NAMALWA (cell line): ENCODE results near the gene USP28.
"Not testable (repeated sequence)": the region's sequence is repeated elsewhere in the genome, so short reads cannot be mapped to it uniquely, and the experiment has no call there.

Experiments
- DNase-seq: peaks from one replicate; pipeline ENCODE4 v3.0.0-alpha.2; 2015; ENCODE audit warnings: low spot score

The USP28 gene, protein sequence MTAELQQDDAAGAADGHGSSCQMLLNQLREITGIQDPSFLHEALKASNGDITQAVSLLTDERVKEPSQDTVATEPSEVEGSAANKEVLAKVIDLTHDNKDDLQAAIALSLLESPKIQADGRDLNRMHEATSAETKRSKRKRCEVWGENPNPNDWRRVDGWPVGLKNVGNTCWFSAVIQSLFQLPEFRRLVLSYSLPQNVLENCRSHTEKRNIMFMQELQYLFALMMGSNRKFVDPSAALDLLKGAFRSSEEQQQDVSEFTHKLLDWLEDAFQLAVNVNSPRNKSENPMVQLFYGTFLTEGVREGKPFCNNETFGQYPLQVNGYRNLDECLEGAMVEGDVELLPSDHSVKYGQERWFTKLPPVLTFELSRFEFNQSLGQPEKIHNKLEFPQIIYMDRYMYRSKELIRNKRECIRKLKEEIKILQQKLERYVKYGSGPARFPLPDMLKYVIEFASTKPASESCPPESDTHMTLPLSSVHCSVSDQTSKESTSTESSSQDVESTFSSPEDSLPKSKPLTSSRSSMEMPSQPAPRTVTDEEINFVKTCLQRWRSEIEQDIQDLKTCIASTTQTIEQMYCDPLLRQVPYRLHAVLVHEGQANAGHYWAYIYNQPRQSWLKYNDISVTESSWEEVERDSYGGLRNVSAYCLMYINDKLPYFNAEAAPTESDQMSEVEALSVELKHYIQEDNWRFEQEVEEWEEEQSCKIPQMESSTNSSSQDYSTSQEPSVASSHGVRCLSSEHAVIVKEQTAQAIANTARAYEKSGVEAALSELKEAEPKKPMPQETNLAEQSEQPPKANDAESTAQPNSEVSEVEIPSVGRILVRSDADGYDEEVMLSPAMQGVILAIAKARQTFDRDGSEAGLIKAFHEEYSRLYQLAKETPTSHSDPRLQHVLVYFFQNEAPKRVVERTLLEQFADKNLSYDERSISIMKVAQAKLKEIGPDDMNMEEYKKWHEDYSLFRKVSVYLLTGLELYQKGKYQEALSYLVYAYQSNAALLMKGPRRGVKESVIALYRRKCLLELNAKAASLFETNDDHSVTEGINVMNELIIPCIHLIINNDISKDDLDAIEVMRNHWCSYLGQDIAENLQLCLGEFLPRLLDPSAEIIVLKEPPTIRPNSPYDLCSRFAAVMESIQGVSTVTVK

GRCh38 chr11:113875234-113876073 lies at the start of gene USP28:
USP28 (minus strand) TSS chr11:113875572; CDS start chr11:113875501, 71 bp downstream.
- DNase-seq: peak; percentile 88

GRCh38 chr11:113923572-113923971 lies 48.2 kb upstream of the USP28 start:
- DNase-seq: no peak

GRCh38 chr11:113911491-113911890 lies 36.1 kb upstream of the USP28 start:
- not testable (repeated sequence) for DNase-seq

DNA sequence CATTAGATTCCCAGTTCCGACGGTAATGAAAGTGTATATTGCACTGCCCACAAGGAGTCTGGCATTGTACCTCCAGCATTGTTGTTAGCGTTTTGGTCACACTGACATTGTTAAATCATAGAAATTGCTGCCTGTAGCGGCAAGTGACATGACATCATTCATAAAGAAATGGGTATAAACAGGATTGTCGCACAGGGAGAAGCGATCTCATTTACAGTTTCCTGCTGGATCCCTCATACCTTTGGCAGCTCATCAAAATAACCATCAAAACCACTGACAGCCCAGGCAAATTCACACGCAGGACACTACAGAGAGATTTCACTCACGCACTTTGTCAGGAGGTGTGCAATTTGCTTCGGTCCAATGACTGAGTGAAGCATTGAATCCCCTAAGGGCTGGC lies 32.7 kb upstream of the USP28 start:
- DNase-seq: no peak

DNA sequence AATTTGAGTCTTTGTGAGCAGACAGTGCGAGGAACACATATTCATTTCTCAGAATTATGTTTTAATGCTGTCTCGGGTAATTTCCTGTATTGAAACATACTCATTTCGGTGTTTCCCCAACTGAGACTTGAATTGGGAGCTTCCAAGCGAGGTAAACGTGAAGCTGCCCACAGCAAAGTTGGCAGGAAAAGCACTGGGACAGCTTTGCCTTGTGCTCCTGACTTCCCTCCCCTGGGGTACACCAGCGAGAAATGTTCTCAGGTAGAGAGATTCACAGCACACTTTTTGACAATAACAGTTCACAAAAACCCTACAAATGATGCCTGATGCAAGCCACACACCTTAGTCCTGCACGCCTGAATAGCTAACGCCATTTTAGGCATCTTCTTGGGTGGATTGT lies 32.3 kb upstream of the USP28 start:
- no peak for DNase-seq

- DNase-seq: no peak
Observed at GRCh38 chr11:113907152-113907551, 31.8 kb upstream of the USP28 start.

DNA sequence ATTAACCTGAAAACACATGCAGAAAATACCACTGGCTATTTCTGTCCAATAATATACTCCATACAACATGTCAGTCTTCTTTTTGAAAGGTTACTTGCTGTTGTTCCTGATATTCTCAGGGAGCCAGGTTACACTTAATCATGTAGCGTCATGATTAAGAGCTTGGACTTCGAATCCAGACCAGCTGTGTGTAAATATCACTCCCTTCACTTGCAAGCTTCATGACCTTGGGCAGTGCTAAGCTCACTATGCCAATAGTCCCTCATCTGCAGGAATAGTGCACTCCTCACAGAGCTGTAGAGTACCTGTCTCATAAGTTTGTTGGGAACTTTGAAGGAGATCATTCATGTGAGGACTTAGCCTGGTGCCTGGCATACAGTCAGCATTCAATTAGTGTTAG lies 31.1 kb upstream of the USP28 start:
- no peak for DNase-seq

DNA sequence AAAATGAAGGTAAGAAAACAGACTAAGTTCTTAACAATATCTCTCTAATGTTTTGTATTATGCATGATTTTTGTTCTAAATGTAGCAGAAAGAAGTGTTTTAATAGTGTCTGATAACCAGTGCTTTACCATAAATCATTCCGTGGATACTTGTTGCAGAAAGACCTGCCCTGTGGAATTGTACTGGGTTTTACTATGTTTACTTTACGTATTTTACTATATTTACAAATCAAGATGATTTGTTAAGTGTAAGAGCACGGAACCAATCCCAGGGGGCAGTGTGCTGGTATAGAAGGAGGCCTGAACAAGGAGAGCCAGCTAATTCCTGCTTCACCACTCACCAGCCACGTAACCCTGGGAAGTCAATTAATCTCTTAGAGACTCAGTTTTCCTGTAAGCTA lies 30.7 kb upstream of the USP28 start:
- DNase-seq: peak; percentile 20

DNA sequence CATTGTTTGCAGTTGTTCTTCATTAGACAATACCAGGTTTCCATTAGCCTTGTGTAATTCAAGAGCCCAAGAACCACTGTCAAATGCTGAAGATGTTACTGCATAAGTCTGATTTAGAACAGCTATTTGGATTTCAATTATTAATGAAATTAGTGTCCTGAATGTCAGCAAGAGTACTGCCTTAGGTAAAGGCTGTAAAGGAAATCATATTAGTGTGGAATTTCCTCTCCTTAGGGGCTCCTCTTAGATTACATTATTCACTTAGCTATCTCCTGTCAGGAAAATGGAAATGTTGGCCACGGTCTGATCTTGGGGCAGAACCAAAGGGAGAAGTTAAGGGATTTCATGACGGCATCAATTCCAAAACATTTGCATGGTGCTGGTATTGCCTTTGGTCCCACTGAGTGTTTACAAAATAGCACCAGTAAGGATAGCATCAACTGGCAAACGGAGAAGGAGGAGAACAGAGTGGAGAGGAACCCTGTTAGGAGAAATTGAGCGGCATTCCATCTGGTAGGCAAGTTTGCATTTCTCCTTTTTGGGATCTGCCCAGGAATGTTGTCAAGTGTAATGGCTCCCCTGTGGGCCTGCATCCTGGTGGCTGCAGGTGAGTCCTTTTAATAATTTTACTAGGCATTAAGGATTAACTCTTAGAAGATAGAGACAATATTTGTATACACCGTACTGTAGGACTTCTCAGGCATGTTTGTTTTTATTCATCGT lies 29.2 kb upstream of the USP28 start, which contains the start of gene HTR3B:
Gene HTR3B, plus strand, starts transcription at position 418 of the 723 bp plus-strand sequence. Its CDS starts 138 bp downstream, at position 556.
- DNase-seq: no peak

GRCh38 chr11:113901141-113901540 lies 25.8 kb upstream of the USP28 start:
- no peak for DNase-seq

DNA sequence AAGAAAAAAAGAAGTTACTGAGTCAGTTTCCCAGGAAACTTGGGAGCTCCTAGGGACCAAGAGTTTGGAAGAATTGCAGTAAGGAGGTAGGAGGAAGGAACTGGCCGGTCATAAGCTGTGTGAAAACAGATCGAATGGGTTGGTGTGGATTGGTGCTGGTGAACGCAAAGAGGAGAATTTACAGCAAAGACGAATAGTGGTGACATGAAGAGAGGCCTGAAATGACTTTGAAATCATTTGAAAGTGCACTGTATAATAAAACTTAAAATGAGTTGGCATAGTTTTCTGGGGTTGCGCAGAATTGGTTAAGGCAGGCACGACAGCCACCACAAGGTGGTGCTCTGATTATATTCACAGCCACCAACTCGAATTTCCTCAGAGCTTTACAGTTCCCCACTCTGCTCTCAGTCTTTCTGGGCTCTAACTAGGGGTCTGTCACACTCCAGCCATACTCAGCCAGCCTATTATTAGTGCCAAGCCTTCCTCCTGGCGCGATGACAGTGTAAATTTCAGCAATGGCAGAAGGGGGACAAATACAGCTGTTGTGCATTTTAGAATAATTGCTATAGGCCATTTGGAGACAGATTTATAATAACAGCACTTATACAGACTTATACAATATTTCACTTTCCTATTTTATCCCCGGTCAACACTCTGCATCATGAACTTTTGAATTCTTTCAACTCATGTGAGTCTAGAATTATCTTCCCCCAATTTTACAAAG lies 20.9 kb upstream of the USP28 start:
- peak; percentile 57 for DNase-seq

DNA sequence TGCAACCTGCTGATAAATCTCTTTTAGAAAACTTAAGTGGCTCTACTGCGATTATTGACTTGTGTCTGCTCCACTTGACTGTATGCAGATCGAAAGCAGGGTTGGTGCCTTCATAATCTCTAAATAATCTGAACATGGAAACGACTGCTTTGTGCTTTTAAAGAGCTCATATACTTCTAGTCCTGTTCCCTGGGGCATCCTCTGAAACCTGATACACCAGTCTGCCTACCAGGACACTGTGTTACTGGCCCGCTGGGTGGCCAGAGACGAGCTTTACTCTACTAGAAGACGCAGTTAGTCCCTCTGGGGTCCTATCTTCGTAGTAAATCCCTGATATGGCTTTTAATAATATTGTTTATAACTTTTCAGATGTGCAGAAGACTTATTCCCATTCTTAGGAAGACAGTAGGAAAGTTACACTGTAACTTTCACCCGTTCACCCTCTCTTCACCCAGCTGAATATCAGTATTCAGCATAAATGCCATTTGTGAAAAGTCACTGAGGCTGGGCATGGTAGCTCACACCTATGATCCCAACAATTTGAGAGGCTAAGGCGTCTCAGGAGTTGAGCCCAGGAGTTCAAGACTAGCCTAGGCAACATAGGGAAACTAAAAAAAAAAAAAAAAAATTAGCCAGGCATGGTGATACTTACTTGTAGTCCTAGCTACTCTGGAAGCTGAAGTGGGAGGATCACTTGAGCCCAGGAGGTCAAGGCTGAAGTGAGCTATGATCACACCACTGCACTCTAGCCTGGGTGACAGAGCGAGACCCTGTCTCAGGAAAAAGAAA lies 20.2 kb upstream of the USP28 start:
- no peak for DNase-seq

- no peak for DNase-seq
Observed at GRCh38 chr11:113894421-113894996, 19.1 kb upstream of the USP28 start.

- no peak for DNase-seq
Observed at GRCh38 chr11:113888848-113889247, 13.5 kb upstream of the USP28 start.

DNA sequence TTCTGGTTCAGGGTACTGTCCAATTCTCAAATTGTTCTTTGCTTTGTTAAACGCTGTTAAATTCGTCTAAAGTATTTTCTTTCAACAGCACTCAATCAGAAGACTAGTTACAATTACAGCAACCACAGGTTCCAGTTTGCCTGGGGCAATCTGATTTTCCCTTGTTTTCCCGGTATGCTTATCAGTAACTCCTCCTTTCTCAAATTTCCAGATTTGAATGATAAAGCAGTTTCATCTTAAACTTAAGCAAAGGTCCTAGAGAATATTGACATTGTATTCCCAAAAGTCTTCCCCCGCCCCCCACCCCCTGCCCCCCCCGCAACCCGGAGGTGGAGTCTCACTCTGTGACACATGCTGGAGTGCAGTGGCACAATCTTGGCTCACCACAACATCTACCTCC lies 10.5 kb upstream of the USP28 start:
- no peak for DNase-seq

GRCh38 chr11:113884361-113884836 lies 9.0 kb upstream of the USP28 start:
- DNase-seq: no peak

DNA sequence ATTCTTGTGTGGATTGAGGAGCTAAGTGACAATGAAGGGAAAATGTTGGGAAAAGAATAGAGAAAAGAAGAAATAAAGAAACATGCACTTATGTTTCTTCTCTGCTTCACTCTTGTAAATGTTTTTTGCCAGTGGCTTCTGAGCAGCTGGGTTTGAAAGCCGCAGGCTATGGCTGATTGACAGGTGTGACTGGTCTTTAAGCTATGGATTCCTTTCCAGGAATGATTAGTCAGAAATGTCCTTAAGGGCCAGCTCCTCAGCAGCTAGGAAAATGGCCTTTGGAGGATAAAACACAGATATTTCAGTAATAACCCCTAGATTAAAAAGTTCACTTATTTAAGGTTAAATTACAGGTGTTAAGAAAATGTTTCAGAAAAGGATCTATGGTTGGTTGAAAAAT lies 6.5 kb upstream of the USP28 start:
- no peak for DNase-seq

DNA sequence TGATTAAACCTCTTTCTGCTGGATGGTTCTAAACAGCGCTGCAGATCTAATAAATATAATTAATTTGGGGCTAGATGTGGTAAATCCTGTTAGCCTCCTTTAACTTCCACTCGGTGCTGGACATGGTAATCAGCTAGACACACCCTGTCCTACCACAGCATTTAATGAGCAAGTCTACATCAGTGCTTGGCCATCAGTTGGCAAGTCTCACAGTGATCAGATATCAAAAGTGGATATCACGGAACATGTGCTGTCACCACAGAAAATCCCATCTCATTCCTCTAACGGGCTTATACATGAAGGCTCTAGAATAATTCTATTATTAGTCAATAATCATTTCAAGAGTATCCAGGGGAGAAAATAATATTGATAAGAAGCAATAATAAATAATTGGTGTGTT lies 5.6 kb upstream of the USP28 start:
- no peak for DNase-seq

GRCh38 chr11:113879446-113879845 lies 4.1 kb upstream of the USP28 start:
- DNase-seq: not testable (repeated sequence)
